ENCODE results near the gene AKIRIN1. TPM values are rescaled to one million over a fixed set of nuclear protein-coding genes. Genes with fewer than 3 reads are reported as not detected.
A peak's percentile ranks its signal among the peaks of the same experiment; 100 is the strongest.

Gene AKIRIN1
- total RNA-seq, 2 donors from 2014 or later = 55.7 to 108 TPM

DNA sequence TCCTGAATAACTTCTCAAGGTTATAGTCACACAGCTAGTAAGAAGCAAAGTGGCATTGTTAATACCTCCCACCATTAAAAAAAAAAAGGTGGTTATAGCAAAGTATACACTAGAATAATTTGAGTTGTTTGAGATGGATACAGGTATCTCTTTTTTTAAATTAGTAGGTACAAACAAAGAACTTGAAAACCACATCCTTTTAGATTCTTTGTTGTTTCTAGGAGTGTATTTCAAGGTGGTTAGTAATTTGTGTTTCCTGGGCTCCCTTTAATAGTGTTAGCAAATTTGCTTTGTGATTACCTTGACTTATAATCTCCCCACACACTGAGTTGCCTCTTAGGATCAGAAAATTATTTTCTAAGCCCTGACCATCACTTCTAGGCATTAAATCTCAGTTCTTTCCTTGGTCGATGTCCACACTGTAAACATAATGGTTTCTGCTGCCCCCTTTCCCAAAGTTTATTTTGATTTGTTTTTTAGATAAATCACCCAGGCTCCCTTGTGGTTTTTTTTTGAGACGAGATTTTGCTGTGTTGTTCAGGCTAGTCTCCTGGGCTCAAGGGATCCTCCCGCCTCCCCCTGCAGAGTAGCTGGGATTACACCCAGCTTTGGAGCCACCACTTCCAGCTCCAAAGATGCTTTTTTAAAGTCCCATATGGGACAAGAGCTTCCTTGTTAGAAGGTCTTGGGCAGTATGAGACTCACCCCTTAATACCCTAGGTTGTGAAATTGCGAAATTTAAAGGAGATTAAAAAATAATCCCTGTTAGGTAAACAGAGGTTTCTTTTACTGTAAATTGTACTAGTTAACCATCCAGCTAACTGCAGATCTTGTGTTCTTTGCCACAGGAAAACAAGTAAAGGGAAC, 6.2 kb downstream of the AKIRIN1 start:
- Histone ChIP-seq H3K4me3 (no peak overlapping the region), H3K27ac (peak overlapping the region in 1 of 2 donors; percentile 64), H3K36me3 (peaks cover 0 to 10% of the 10 kb centered on the region in 2 donors), H3K27me3 (replicated peaks; ENCODE audit: insufficient read depth) (no peaks in the 10 kb centered on the region), H3K4me1 (replicated peaks) (peaks cover 4% of the 10 kb centered on the region), H3K9me3 (no peaks in the 10 kb centered on the region)
- no peak for TF ChIP-seq POLR2AphosphoS5 (IDR thresholded peaks at IDR 0.05)
- TF ChIP-seq, protein P1, sequence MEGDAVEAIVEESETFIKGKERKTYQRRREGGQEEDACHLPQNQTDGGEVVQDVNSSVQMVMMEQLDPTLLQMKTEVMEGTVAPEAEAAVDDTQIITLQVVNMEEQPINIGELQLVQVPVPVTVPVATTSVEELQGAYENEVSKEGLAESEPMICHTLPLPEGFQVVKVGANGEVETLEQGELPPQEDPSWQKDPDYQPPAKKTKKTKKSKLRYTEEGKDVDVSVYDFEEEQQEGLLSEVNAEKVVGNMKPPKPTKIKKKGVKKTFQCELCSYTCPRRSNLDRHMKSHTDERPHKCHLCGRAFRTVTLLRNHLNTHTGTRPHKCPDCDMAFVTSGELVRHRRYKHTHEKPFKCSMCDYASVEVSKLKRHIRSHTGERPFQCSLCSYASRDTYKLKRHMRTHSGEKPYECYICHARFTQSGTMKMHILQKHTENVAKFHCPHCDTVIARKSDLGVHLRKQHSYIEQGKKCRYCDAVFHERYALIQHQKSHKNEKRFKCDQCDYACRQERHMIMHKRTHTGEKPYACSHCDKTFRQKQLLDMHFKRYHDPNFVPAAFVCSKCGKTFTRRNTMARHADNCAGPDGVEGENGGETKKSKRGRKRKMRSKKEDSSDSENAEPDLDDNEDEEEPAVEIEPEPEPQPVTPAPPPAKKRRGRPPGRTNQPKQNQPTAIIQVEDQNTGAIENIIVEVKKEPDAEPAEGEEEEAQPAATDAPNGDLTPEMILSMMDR (IDR thresholded peaks at IDR 0.05) = no peak
- no peak for TF ChIP-seq POLR2A (IDR thresholded peaks at IDR 0.05)
- intact Hi-C loops (cut with DNase I) = no loop called here
- 37% methylated on average over 4 of the region's 4 CpGs for WGBS
- DNase-seq (ENCODE audit: low spot score) = no peak

DNA sequence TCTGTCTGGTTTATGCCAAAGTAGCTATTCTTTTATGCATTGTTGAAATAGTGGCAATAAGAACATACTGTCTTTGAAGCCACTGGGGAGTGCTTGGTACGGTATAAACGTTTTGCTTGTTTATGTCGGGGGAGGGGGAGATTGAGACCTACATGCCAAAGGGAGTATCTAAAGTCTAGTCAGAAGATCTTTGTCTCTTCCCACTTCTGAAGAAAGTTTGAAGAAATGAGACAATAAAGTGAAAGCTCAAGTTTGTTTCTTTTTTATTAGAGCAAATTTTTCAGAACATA, 6.8 kb downstream of the AKIRIN1 start:
- TF ChIP-seq, protein P1 (IDR thresholded peaks at IDR 0.05) = no peak
- TF ChIP-seq POLR2AphosphoS5 (IDR thresholded peaks at IDR 0.05) = peak; percentile 68
- peaks cover 0 to 10% of the 10 kb centered on the region in 2 donors for H3K36me3 ChIP-seq
- intact Hi-C loops (cut with DNase I) = no loop called here
- H3K4me3 ChIP-seq = no peak overlapping the region
- peak overlapping the region in 1 of 2 donors; percentile 64 for H3K27ac ChIP-seq
- peak; percentile 17 for DNase-seq (ENCODE audit: low spot score)
- H3K4me1 ChIP-seq (replicated peaks) = peaks cover 1% of the 10 kb centered on the region
- 22% methylated on average over 3 of the region's 3 CpGs for WGBS
- H3K27me3 ChIP-seq (replicated peaks; ENCODE audit: insufficient read depth) = no peaks in the 10 kb centered on the region
- no peaks in the 10 kb centered on the region for H3K9me3 ChIP-seq

DNA sequence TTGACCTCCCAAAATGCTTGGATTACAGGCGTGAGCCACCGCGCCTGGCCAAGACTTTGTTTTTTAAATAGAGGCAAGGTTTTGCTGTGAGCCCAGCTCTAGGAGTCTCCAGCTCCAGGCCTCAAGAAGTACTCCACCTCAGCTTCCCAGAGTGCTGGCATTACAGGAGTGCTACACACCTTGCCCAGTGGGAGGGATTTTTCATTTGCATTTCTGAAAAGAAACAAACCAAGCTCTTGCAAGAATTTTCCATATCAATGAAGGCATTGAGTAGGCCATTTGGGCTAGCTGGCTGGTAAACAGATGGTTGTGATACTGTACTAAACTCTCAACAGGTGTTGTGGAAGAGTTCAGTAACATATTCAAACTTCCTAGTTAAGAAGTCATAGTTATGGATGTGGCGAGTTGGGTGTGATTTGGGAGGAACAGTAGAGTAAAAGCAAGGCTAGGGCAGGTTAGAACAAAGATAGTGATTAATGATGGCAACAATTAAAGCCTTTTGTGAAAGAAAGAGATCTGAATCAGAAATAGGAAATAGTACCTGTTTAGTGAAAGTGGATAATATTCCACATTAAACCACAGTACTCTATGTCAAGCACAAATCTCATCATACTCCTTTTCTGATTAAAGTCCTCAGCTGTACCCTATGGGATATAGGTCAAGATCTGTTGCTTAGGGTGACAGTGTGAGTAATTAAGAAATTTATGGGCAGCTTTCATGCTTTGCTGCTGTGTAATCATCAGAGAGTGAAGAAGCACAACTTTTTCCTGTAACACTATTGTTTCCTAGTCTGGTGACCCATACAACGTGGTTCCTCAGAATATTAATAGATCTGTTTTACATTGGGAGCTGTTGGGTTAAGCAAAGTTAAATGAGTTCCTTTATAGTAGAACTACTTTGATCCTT, 10.7 kb downstream of the AKIRIN1 start:
- Histone ChIP-seq H3K4me3 (no peak overlapping the region), H3K27ac (no peak overlapping the region), H3K27me3 (replicated peaks; ENCODE audit: insufficient read depth) (no peaks in the 10 kb centered on the region), H3K9me3 (no peaks in the 10 kb centered on the region), H3K36me3 (peaks cover 0 to 10% of the 10 kb centered on the region in 2 donors), H3K4me1 (replicated peaks) (no peaks in the 10 kb centered on the region)
- intact Hi-C loops (cut with DNase I) = no loop called here
- no peak for DNase-seq (ENCODE audit: low spot score)
- no peak for TF ChIP-seq POLR2AphosphoS5 (IDR thresholded peaks at IDR 0.05)
- TF ChIP-seq, protein P1 (IDR thresholded peaks at IDR 0.05) = no peak
- TF ChIP-seq POLR2A (IDR thresholded peaks at IDR 0.05) = no peak
- WGBS = 79% methylated on average over 5 of the region's 5 CpGs

DNA sequence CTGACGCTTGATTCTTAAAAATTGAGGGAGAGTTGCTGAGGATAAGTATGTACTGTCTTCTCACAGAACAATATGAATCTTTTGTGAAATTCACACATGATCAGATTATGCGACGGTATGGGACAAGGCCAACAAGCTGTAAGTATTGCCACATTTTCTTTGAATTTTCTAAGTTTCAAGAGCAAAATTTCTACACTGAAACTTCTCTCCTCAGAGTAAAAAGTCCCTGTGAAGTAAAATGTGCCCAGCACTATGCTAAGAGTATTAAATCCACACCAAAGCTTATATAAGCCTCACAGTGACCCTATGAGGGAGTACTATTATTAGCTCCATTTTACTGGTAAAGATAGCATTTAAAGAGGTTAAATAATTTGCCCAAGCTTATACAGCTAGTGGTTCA, 12.2 kb downstream of the AKIRIN1 start:
- no peak for DNase-seq (ENCODE audit: low spot score)
- Histone ChIP-seq H3K27ac (no peak overlapping the region), H3K4me1 (replicated peaks) (no peaks in the 10 kb centered on the region), H3K36me3 (peaks cover 0 to 10% of the 10 kb centered on the region in 2 donors), H3K4me3 (no peak overlapping the region), H3K27me3 (replicated peaks; ENCODE audit: insufficient read depth) (no peaks in the 10 kb centered on the region), H3K9me3 (no peaks in the 10 kb centered on the region)
- TF ChIP-seq POLR2A (IDR thresholded peaks at IDR 0.05) = no peak
- TF ChIP-seq, protein P1 (IDR thresholded peaks at IDR 0.05) = no peak
- TF ChIP-seq POLR2AphosphoS5 (IDR thresholded peaks at IDR 0.05) = no peak
- 88% methylated on average over 3 of the region's 3 CpGs for WGBS
- intact Hi-C loops (cut with DNase I) = no loop called here

Data from prostate gland (tissue), 2 donors.